RKO (cell line): ENCODE measurements around the gene TMEM165.
A peak's percentile ranks its signal among the peaks of the same experiment; 100 is the strongest.
"Not testable (repeated sequence)": the region's sequence is repeated elsewhere in the genome, so short reads cannot be mapped to it uniquely, and the experiment has no call there.

Experiments
- DNase-seq: peaks from one replicate; pipeline ENCODE4 v3.0.0-alpha.2; 2016; ENCODE audit warnings: low spot score

TMEM165 gene, protein sequence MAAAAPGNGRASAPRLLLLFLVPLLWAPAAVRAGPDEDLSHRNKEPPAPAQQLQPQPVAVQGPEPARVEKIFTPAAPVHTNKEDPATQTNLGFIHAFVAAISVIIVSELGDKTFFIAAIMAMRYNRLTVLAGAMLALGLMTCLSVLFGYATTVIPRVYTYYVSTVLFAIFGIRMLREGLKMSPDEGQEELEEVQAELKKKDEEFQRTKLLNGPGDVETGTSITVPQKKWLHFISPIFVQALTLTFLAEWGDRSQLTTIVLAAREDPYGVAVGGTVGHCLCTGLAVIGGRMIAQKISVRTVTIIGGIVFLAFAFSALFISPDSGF

DNA sequence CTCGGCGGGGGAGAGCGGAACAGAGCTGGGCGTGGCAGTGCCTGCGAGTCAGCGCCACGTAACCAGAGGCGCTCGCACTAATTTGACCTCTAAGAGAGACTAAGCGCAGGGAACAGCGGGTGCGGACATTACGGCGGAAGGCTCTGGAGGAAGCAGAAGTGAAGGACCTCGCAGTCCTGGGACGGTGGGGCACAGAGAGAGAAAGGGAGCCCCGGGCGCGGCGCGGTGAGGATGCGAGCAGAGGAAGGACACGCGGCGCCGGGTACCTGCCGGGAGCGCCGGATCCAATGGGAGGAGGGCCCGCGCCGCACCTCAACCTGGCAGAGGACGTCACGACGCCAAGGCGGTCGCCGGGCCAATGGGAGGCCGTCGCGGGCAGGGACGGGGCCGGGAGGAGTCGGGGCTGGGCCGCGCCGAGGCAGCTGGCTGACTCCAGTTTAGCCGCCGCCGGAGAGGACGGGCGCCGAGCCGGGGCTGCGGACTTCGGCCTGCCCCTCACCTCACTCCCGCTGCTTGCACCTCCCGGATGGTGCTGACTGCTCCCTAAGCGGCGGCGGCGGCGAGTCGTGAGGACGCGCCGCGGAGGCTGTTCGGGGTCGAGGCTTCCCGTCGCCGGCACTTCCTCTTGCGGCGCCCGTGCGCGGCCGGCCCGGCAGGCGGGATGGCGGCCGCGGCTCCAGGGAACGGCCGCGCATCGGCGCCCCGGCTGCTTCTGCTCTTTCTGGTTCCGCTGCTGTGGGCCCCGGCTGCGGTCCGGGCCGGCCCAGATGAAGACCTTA, at the start of gene TMEM165:
TSS of gene TMEM165 (plus strand) at position 429 of the 779 bp plus-strand sequence. CDS start at position 662, 233 bp downstream.
- DNase-seq = peak; percentile 94

DNA sequence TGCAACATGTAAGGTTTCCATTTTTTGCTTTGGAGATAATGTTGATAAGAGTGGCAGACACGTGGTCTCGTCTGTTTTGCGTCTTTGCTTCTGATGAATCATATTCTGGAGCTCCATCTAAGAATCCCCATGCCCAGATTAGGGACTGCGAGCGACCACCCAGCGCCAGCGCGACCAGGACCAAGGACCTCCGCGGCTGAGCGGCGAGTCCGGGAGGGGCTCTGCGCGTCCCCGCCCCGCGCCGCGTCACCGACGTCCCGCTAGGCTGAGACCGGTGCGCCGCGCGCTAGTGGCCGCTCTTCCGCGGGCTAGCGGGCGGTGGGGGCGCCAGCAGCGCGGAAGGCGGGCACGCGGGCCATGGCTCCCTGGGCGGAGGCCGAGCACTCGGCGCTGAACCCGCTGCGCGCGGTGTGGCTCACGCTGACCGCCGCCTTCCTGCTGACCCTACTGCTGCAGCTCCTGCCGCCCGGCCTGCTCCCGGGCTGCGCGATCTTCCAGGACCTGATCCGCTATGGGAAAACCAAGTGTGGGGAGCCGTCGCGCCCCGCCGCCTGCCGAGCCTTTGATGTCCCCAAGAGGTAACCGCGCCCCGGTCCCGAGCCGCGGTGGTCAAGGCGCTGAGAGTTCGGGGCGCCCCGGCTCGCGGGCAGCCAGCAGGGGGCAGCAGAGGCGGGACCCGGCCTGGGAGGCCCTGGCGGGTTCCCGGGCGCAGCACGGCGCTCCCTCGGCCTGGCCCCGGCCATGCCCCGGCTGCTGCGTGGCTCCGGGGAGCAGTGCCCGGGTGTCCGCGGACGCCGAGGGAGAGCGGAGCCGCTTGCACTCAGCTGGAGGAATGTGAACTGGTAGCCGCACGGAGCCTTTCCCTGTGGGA, 49.5 kb upstream of the TMEM165 start, which contains the start of gene SRD5A3:
TSS of gene SRD5A3 (plus strand) at position 263 of the 871 bp plus-strand sequence. CDS start at position 358, 95 bp downstream.
- DNase-seq = peak; percentile 81

DNA sequence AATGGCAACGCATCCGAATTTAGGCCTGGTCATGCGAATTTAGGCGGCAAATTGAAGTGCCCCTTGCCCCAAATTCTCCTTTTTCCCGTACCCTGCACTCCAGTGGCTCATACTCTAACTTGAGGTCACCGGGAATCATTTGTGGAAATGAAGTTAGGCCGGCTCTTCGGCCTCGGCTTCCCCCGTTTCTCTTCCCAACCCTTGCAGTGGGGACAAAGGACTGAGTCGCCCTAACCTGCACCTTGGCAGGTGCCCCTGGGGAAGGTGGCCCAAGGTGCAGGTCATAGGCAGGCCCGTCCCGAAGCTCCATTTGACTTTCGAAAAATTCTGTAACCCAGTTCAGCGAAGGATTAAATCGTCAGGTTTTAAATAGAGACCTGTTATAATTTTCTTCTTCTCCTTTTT, 48.9 kb upstream of the TMEM165 start:
- no peak for DNase-seq

DNA sequence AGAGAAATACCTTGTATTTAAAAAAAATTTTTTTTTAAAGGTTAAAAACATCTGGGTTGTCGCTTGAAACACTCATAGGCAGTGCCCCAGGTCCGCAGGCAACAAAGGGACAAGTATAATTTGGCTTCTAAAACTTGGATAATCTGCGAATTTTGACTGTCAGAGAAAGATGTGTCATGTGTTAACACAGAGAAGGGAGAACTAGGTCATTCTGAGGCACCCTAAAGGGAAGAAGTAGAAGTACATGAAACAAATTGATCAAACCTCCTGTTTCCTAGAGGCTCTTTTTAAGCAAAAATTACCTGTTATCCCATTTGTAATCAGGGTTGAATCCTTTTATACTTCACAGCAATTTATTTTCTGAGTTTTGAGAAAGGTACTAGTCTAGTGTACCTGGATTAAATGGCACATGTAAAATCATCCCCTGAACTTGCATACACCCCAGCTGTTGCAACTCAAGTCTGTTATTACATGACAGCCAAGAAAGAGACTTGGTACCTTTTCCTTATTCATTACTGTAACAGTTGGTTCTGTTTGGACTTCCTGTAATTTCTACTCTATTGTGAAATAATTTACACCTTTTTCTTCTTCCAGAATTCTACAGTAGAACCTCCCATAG, 48.0 kb upstream of the TMEM165 start:
- DNase-seq = peak; percentile 78

DNA sequence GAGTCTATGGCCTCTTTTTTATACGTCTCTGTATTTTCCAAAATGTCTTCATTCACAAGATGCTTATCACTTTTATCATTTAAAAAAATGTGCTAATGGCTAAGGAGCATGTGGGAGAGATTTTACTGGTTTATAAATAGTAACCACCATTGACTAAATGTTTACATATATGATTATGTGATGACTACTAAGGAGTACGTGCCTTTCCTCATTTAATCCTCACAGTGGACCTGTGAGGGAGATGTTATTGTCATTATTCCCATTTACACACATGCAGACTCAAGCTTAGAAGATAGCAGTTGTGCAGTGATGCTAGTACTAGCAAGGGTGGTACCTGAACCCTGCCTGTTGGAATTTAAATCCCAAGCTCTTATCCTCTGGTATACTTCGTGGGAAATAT, 47.3 kb upstream of the TMEM165 start:
- DNase-seq = peak; percentile 45

DNA sequence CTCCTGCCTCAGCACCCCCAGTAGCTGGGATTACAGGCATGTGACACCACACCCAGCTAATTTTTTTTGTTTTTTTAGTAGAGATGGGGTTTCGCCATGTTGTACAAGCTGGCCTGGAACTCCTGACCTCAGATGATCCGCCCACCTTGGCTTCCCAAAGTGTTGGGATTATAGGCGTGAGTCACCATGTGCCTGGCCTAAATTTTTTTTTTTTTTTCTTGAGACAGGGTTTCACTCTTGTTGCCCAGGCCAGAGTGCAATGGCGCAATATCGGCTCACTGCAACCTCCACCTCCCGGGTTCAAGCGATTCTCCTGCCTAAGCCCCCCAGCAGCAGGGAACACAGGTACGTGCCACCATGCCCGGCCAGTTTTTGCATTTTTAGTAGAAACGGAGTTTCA, 44.9 kb upstream of the TMEM165 start:
- DNase-seq = peak; percentile 14

DNA sequence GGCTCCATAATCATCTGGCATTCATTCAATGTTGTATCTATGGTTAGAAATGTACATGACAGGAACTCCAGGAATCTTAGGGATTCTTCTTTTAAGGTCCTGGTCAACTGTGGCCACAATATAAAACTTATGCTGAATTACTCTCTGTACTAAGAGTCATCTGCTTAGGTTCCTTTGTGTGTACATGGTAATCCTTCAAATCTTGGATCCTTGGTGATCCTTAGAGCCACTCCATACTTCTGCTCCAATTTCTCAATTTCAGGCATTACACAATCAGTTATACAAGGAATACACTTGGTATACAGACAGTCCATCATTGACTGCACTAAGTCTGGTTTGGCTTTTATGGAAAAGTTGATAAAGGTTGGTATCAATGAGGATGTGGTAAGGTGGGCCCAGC, 43.9 kb upstream of the TMEM165 start:
- DNase-seq = no peak

DNA sequence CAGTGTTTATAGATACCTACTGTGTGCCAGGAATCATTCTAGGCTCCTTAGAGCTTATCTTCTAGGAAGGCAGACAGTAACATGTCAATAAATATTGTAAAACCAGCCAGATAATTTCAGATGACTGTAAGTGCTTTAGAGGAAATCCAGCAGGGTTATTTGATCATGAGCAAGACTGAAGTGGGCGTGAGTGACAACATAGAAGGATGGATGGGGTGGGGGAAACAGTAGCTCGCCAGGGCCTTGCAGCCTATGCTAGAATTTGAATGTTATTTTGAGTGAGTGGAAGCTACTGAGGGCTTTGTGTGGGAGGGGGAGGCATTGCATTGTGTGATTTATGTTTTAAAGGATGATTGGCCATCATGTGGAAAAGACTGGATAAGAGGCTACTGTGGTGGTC, 43.0 kb upstream of the TMEM165 start:
- DNase-seq = no peak

DNA sequence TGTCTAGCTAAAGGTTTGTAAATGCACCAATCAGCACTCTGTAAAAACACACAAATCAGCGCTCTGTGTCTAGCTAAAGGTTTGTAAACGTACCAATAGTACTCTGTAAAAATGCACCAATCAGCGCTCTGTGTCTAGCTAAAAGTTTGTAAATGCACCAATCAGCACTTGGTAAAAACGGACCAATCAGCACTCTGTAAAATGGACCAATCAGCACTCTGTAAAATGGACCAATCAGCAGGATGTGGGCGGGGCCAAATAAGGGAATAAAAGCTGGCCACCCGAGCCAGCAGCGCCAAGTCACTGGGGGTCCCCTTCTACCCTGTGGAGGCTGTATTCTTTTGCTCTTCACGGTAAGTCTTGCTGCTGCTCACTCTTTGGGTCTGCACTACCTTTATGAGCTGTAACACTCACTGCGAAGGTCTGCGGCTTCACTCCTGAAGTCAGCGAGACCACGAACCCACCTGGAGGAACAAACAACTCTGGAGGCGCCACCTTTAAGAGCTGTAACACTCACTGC, 42.5 kb upstream of the TMEM165 start:
- DNase-seq = not testable (repeated sequence)

DNA sequence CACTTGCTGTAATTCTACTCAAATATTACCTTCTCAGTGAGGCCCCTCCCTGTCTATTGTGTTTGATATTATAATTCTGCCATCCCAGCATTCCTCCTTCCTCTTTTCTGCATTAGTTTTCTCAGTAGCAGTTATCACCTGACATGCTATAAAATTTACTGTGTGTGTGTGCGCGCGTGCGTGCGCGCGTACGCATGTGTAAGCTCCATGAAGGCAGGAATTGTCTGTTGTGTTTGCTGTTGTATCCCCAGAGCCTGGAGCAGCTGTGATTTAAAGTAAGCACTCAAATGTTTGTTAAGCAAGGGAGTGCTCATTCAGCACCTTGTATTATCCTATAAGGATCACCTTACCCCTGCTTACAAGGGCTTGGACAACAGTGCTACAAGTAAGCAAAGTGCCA, 41.1 kb upstream of the TMEM165 start:
- no peak for DNase-seq

DNA sequence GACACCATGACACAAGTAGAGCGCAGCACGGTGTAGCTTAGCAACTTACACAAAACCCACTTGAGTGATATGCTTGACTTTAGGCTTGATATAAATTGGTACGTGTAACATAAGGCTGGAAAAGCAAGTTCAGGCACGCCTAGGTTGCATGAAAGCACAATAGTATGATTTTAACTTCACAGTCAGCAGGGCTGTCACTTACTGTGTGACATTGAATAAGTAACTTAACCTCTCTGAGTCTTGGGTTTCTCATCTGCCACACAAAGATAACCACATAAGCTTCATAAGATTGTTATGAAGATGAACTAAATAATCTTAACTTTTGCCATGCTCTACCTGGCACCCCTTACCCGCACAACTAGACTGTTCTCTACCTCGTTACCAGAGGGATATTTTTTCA, 40.2 kb upstream of the TMEM165 start:
- no peak for DNase-seq

DNA sequence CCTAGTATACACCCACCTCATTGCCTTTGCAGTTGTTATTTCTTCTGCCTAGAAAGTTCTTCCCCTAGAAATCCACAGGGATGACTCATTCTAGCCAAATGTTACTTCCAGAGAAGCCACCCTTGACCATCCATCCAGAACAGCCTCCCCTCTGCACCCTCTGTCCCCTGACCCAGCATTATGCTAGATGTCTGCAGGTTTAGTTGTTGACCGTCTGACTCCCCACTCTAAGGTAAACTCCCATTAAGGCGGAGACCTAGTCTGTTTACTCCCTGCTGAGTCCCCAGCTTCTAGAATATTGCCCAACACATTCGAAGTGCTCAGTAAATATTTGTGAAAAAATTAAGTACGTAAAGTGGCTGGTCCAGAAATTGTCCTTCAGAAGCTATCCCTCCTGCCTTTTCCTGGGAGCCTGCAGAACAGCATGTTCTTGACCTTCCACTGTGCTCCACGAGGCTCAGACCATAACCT, 38.7 kb upstream of the TMEM165 start:
- DNase-seq = no peak

DNA sequence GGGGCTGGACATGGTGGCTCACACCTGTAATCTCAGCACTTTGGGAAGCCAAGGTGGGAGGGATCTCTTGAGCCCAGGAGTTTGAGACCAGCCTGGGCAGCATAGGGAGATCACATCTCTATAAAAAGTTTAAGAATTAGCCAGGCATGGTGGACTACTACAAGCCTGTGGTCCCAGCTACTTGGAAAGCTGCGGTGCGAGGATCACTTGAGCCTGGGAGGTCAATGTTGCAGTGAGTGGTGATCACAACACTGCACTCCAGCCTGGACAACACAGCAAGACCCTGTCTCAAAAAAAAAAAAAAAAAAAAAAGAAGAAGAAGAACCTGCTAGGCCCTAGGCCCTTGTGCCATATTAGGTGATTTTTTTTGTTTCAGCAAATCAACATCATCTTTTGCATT, 37.5 kb upstream of the TMEM165 start:
- DNase-seq = no peak

DNA sequence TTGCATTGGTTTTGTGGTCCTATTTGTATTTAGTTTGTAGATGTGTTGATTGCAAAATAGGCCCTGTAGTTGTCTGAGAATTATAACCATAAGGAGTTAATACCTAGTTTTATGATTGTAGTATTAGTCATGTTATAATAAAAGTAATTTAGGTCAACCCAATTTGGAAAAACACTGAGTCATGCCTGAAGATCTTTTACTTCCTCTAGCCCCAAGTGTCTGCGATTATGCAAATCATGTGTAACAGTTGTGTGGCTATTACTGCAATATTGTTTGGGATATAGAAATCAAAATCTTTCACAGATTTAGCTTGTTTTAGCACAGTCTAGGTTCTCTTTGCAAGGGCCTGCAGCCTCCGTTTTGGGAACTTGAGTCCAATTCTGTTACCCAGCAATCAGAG, 37.1 kb upstream of the TMEM165 start:
- DNase-seq = peak; percentile 87

DNA sequence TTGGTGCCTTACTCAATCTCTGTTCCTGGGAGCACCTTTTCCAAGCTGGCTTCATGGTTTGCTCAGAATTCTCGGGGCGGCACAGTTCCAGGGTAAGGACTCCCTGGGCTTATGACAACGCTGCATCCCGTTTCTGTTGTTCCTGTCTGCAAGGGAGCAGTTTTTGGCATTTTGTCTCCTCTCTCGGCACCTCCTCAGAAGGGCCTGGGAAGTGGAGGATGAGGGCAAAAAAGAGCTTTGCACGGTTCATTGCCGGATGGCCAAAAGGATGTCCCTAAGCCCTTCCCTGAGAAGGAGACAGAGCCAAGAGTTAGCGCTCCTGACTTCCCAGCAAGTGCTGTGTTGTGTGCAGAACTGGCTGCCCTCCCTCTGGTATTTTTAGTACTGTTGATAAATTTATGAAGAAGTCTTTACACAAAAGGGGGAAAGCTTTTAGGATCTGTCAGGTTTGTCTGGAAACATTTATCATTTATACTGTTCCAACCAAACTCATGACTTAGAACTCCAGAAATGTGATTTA, 36.3 kb upstream of the TMEM165 start:
- DNase-seq = no peak

DNA sequence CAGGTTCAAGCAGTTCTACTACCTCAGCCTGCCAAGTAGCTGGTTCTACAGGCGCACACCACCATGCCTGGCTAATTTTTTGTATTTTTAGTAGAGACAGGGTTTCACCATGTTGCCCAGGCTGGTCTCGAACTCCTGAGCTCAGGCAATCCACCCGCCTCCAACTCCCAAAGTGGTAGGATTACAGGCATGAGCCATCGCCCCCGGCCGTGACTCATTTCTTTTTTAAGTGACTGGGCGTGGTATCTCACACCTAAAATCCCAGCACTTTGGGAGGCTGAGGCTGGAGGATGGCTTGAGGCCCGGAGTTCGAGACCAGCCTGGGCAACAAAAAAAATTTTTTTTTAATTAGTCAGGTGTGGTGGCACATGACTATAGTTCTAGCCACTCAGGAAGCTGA, 32.8 kb upstream of the TMEM165 start:
- DNase-seq = peak; percentile 68

DNA sequence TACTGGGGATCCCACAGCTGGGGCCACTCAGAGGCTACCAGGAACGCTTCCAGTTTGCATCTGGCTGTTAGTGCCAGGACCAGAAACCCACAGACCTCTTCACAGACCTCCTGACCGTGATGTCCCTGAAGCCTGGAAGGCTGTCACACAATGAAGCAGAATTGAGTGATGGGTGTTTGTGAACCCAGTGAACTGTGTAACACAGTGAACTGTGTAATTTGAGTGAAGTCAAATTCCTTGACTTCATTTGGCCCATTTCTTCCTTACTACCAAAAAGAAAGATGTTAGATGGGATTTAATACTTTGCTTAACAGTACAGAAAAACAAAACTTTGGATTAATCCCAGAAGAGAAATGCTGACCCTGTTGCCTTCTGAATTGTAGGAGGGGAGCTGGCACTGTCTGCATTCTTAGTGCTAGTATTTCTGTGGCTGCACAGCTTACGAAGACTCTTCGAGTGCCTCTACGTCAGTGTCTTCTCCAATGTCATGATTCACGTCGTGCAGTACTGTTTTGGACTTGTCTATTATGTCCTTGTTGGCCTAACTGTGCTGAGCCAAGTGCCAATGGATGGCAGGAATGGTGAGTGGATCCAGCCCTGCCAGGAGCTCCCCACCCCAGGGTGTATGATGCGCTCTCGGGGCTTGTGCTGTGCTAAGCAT, 31.9 kb upstream of the TMEM165 start:
- no peak for DNase-seq

DNA sequence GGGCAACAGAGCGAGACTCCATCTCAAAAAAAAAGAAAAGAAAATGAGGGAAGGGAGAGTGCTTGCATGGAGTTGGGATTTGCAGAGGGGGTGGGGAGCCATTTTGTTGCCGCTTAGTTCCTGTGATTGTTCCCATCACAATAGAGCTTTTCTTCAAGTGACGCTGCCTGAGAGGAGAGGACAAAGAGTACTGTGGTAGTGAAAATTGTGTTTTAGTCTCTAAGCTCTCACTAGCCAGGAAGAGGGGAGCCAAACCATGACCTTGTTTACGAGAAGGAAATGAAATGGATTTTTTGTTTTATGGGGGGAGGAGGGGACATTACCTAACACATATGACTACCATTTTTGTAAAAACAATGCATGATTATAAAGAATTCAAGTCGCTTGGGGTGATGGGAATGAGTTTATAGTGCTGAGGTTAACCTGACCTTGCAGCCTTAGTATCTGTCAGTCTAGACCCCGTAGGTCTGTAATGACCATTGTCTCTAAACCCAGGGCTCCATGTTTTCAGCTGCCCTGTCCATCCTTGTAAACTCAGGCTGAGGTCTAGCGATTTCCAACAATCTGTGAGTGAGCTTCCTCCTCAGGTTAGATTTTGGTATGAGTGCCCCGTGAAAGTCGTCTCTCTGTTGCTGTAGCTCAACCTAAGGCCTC, 30.9 kb upstream of the TMEM165 start:
- no peak for DNase-seq

DNA sequence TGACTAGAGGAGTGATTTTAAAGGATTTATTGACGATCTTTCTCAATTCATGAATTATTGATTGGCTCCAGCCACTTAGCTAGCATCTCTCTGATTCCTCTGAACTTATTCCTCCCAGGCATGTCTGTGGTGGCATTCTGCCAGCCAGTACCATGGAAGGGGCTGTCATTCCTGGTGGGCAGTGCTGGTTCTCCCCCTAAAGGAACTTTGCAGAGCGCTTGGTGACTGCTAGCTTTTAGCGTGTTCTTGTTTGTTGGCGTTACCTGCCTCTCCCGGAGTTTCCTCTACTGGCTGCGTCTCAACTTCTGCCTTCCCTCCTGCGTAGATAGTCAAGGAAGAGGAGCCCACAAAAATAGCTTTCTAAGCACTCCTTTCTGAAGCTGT, 30.4 kb upstream of the TMEM165 start:
- no peak for DNase-seq

DNA sequence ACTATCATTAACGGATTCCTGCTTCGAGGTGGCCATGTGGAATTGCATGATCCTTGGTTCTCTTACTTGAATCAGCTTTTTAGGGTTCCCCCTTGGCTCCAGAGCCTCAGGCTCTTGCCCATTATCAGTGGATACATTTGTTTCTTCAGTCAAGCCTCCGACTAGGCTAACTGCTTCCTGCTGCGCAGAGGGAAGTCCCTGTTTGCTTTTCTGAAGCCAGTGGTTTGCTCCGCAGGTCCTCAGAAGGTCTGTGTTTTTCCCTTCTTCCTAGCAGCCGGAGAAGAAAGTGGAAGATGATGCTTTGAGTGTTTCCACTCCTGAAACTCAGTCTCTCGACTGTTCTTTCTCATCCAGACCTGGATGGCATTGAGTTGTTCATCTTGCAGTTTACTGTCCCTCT, 29.1 kb upstream of the TMEM165 start:
- DNase-seq = no peak
